Non-pigmented ciliary epithelial cell (primary cell): ENCODE results near the gene ODC1.

Source experiments
- DNase-seq: peaks from one replicate; pipeline ENCODE4 v3.0.0-alpha.2; 2010; ENCODE audit warnings: low read depth

Gene ODC1

DNA sequence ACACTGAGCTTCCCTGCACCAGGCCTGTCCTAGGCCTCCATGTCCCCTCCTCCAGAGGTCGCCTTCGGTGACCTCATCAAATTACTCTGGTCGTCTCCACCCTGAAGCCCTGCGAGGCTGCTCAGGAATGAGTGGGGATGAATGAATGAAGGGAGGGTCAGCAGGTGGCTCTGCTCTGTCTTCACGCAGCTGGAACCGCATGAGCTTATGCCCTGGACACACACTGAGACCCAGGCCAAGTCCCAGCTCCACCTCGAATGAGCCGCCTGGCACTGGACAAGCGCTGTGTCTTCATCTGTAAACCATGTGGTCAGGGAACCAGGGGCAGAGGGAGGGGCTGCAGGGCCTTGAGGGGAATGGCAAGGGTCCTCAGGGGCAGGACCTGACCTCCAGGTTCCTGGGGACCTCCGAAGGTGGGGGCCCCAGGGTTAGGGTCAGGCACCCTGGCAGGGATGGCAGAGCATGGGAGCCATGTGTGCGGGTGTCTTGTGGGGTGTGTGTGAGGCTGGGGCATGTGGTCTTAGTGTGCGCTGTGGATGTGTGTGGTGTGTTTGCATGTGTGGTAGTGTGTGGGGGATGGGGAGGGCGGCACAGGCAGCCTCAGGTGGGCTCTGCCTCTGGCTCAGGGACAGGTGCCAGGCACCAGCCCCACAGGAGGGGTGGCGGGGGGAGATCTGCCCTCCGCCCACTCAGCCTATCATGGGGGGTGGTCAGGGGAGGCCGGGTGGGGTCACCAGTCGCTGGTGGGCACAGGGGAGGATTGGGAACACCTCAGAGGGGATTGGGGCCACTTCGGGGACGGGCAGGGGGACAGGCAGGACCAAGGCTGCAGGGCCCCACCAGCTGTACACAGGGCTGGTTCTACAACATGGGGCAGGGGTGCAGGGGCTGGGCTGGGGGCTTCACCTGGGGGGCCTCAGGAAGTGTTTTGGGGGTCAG lies 13.9 kb downstream of the ODC1 start:
- DNase-seq, result no peak

DNA sequence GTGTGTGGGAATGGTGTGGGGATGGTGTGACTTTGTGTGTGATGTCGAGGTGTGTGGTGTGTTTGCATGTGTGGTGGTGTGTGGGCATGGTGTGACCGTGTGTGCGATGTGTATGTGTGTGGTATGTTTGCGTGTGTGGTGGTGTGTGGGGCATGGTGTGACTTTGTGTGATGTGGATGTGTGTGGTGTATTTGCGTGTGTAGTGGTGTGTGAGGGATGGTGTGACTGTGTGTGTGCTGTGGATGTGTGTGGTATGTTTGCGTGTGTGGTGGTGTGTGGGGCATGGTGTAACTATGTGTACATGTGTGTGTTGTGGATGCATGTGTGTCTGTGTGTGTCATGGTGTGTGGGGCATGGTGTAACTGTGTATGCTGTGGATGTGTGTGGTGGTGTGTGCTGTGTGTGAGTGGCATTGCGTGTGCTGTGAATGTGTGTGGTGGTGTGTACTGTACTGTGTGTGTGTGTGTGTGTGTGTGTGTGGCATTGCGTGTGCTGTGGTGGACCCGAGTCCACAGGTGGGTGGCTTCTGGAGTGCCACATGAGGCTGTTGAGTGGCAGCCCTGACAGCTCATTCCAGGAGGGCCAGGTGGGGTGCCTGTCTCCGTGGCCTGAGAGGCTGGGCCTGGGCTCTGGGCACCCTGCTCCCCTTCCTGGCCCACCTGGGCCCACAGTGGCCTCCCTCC lies 14.7 kb downstream of the ODC1 start:
- DNase-seq, result no peak

DNA sequence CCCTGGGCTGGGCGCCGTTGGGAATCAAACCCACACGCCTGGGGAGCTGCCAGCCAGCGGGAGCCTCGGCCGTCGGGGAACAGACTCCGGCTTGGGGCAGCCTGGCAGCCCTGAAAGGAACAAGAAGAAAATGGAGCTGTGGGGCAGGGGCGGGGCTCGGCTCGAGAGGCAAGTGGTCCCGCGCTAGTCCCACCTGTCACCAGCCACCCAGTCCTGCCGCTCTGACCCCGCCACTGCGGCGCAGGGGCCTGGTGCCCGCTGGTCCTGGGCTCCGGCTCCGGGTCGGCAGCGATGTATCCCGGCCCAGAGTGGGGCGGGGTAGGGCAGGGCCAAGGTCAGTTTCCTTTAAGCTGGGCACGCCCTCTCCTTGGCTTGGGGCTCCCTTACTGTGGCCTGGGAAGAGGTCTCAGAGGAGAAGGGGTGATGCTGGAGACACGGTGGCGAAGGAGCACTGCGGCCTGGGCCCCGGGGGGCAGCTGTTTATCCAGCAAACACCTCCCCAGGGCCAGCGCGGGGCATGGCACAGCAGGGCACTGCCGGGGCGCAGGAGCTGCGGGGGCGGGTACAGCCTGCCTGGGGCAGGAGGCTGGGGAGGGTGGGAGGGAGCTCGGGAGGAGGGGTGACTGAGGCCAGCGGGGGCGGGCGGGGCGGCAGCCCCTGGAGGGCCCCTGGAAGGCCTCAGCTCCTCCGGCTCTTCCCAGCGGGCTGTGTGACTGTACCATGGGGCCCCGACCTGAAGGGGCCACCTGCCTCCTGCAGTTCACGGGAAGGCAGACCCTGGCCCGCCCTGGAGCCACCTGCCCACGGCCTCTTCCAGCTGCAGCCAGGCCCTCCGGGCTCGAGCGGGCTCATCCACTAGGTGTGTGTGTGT lies 15.6 kb downstream of the ODC1 start:
- no peak for DNase-seq

DNA sequence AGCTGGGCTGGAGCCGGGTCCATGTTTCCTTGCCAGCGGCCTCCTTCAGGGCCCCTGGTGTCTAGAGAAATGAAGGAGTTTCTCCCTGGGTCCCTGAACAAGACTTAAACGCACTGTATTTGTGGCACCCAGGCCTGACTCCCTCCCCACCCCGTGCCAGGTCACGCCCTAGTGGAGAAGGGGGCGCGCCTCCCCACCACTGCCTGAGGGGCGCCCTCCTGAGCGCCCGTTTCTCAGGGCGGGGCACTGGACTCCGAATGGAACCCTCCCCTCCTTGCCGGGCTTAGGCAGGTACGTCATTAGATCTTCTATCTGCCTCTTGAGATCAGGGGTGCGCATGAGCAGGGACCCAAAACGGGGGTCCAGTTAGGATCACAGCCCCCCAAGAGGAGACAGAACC lies 16.3 kb downstream of the ODC1 start:
- no peak for DNase-seq

DNA sequence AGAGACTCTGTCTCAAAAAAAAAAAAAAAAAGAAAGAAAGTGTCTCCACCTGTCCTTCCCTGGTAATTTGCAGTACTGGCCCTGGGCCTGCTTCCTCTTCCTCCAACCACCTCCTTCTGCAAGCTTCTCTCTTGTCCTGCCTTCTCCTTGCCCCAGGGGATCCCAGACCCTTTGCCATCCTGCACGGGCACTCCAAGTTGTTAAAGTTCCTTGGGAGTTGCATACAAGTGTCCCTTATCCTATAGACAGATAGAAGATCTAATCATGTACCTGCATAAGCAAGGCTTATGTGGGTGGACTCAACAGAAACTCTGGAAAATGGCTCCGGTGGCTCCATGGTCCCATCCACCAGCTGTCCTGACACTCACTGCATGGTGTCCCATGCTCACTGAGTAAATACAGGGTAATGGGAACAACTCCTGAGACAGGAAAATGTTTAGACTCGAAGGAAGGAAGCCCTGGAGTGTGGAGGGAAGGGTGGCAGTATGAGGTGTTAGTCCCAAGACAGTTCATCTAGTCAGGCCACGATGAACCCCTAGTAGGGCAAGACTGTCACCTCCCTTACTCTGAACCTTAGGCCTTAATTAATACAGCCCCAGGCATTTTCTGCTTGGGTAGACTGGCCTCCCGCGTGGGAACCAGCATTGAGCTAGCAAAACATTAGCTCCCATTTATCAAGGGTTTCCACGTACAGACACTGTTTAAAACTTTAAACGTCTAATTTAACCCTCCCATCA lies 17.1 kb downstream of the ODC1 start:
- no peak for DNase-seq

DNA sequence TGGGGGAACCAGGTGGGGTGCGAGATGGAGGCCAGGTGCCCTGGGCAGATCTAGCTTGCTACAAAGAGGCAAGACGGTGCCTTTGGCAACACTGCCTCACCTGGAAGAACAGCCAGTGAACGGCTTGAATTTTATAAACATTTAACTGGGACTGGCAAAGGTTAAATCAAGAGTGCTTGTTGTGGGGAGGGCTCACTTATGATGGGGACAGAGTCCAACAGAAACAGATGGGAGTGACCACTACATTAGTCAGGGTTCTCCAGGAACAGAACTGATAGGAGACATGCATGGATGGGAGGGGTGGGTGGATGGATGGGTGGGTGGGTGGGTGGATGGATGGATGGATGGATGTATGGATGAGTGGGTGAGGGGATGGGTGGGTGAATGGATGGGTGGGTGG lies 19.2 kb downstream of the ODC1 start:
- no peak for DNase-seq

DNA sequence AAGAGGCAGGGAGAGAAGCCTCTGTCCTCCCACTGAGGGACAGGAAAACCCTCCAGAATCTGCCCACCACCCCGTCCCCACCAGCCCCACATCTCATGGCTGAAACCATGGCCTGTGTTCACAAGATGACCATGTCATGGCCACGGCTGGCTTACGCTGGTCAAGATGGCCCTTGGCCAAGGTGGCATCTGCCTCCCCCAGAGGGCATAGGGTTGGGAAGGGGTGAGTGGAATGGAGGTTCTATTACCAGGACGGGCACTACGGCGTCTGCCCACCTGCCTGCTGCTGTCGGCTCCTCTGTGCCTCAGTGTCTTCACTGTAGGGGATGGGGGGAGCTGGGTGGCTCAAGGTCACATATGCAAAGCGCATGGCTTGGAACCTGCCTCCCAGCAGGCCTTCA lies 19.8 kb downstream of the ODC1 start:
- no peak for DNase-seq

DNA sequence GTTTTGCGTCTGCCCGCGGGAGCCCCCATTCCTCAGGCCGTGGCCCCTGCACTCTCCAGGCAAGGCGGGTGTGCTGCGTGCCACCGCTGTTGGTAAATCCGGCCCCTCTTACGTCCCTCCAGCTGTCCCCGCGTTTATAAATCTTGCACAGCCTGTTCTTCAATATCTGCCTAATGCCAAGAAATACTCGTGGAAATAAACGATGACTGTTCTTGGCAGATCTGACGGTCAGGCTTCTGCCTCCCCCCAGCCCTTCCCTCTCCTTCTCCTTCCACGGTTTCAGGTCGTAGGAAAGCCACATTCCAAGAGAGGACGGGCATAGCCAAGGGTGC lies 20.5 kb downstream of the ODC1 start:
- no peak for DNase-seq

DNA sequence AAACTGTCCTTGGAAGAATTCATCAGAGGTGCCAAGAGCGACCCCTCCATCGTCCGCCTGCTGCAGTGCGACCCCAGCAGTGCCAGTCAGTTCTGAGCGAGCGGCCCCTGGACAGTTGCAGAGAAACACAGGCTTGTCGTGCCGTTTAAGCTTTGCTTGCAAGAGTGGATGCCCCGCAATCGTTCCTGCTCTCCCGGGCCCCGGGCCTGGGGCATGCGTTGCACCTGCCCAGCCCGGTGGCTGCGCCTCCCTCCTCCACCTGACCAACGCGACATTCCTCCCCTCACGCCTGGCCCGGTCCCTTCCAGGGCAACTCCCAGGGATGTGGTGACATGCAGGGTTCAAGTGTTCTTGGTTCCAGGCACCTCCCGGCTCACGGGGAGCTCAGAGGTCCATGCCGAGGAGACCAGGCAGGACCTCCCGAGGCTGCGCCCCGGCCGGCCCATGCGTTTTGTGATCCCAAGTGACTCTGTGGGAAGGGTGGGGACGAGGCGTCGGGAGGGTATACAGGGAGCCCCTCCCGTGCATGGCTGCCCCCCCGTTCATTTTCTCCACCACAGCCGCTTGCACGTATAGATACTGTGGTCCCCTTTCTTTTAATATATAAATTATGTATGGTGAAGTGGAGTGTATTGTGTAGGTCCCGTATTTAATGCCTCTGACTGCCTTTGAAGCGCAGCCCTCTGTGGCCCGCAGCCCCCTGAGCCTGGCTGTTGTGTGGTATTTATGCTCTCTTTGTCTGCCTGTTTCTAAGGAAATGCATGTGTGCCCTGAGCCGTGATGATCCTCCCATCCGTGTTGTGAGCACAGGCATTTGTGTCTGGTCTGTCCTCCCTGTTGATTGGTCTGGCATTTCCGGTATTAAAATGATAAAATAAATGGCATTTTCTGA lies 21.2 kb downstream of the ODC1 start:
- DNase-seq, result no peak

DNA sequence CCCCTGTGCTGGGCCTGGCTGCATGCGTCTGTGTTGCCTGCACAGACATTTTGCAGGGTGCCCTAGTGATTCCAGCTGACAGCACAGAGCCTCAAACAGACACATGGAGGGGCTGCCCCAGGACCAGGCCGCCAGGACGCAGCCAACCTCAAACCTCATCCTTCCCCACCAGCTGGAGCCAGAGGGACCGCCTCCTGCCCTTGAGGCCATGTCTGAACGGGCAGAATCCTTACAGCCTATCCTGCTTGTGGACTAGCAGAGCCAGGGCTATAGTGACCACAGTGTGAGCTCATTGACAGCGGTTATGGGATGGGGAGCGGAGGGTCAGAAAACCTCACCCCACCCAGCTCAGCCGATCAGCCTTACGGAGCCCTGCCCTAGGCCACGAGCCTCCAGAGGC lies 22.4 kb downstream of the ODC1 start:
- DNase-seq, result no peak

DNA sequence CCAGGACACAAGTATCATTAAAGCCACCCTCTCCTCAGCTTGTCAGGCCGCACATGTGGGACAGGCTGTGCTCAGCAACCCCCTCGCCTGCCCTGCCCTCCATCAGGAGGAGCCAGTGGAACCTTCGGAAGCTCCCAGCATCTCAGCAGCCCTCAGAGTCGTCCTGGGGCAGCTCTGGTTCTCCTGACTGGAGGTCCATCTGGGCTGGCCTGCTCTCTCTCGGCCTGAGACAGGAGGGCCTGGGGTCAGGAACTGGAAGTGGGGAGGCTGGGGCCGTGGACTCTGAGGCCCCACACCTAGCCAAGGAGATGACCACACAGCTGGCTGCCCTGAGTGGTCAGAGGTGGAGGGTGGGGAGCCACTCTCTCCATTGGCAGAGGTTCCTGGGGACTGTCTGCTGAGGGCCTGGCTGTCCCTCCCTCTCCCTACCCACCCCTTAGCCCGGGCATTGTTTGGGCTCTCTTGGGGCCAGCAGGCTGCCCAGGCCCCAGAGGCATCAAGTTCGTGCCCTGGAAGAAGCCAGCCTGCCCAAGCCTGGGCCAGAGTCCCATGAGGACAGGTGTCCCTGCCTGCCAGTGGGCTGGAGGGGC lies 23.1 kb downstream of the ODC1 start:
- DNase-seq, result no peak

DNA sequence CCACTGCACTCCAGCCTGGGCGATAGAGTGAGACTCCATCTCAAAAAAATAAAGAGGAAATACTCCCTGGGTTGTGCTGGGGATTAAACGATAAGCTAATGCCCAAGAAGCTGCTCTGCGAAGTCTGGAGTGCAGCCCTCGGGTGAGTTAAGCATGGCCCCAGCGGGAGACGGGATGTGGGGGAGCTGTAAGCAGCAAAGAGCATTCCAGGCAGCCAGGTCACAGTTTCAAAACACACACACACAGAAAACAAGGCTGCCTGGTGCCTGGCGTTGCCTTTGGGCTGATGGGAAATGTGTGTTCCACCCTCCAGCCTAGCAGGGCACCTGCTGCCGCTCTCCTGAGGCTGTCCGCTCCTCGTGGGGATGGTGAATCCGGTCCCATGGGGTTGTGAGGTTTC lies 24.1 kb downstream of the ODC1 start:
- peak; percentile 76 for DNase-seq

DNA sequence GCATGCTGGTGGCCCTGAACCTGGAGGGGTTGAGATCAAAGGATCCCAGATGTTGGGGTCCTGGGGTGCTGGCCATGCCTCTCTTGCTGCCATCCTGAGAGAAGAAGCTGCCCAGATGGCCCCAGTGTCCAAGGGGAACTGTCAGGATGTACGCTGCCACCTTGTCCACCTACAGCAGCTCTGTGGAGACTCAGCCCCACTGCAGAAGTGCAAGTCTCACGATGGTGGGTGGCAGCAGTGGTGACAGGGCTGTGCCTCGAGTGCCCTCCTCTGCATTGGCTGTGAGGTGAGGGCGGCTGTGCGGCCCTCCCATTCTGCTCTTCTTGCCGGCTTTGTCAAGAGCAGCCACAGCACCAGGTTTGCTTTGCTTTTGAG lies 24.7 kb downstream of the ODC1 start:
- no peak for DNase-seq

DNA sequence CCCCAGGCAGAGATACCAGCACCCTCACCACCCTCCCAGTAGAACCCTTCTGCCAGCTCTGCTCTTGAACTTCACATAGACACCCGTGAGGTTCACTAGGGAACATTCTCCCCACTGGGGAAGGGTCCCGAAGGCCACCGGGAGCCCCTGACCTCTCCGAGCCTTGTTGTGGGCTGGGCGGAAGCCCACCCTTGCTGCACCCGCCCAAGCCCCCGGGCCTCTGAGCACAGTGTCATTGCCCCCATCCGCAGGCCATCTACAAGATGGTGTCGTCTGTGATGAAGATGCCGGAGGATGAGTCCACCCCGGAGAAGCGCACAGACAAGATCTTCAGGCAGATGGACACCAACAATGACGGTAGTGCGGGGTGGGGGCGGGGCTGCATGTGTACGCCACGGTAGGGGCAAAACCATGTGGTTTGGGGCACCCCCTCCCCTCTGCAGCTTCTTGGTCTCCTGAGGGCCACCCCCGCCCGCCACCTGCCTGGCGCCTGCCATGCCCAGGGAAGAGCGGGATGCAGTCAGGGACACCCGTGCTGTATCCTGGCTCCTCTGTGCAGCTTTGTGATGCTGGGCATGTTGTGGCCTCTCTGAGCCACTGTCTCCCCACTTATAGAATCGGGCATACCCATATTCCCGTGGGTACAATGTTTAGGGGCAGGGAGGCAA lies 25.3 kb downstream of the ODC1 start:
- no peak for DNase-seq

DNA sequence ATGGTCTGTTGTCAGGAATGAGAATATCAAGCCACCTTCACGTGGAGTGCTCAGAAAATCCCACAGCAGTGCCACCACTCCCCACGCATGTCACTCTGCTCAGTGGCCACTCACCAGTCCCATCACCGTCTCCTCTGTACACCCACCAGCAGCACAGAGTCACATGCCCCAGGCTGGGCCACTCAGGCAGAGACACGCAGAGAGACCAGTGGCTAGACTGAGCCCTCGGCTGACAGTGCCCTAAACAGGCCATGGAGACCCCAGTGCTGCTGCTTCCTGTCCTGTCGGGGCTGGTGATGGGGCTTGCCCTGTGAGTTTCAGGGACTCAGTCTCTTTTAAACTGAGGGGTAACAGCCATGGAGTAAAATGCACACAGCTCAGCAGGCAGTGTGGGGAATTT lies 25.9 kb downstream of the ODC1 start:
- no peak for DNase-seq

DNA sequence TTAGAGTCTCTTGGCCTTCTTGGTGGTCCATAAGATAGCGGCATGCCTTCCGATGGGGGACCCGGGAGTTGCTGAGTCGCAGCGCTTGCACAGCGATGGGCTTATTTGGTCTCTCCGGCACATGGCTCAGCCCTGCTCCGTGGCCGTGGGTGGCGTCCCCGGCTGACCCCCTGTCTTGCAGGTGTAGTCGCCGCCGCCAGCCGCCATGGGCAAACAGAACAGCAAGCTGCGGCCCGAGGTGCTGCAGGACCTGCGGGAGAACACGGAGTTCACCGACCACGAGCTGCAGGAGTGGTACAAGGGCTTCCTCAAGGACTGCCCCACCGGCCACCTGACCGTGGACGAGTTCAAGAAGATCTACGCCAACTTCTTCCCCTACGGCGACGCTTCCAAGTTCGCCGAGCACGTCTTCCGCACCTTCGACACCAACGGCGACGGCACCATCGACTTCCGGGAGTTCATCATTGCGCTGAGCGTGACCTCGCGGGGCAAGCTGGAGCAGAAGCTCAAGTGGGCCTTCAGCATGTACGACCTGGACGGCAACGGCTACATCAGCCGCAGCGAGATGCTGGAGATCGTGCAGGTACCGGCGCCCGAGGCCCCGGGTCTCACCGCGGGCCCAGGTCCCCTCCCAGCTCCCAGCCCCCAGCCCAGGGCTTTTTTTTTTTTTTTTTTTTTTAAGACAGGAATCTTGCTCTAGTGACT lies 28.4 kb downstream of the ODC1 start:
- DNase-seq, result no peak

DNA sequence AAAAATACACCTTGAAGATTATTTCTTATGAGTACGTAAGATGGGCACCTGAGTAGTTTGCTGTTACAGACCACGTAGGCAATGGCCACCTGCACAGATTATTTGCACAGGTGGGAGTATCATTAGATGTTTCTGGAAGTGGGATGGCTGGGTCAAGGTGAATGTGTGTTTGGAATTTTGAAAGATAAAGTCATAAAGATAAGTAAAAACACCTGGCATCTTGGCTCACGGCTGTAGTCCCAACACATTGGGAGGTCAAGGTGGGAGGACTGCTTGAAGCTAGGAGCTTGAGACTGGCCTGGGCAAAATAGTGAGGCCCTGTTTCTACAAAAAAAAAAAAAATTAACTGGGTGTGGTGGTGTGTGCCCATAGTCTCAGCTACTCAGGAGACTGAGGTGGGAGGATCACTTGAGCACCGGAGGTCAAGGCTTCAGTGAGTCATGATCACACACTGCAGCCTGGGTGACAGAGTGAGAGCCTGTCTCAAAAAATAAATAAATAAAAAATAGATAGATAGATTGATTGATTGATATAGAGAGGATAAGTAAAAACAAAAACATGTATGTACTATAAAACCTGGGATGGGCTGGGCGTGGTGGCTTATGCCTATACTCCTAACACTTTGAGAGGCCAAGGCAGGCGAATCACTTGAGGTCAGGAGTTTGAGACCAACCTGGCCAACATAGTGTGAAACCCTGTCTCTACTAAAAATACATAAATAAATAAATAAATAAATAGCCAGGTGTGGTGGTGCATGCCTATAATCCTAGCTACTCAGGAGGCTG lies 30.4 kb downstream of the ODC1 start:
- no peak for DNase-seq

DNA sequence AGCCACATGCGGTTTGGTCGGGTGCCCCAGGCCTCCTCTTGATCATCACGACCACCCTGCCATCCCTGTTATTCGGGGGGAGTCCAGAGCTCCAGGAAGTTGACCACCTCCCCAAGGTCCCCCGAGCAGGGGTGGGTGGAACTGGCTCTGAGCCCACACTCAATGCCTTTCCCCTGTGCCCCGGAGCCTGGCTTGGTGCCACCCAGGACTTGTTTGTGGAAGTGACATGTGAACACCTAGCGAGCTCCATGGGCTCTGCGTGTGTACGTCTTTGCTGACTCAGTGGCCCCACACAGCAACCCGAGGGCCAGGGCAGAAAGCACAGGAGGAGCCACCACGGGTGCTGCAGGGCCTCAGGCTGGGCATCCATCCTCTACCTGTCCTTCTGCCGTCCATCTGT lies 32.5 kb downstream of the ODC1 start:
- DNase-seq, result no peak

DNA sequence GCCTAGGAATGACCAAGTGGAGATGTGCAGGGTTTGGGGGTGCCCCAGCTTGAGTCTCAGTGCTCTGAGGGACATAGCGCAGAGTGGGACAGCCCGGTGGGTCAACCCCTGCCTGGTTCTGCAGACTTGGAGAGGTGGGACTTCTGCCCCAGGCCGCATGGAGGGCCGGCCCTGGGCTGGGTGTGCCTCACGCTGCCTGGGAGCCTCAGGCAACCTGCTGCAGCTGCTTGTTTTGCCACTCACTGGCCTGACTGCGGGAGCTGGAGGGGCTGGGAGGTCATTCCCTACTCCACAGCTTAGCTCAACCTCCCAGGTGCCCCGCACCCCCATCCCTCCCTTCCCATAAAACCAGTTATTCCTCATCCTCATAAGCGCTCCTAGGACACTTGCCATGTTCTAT lies 33.1 kb downstream of the ODC1 start:
- DNase-seq, result no peak
